GM18498 (cell line): ENCODE measurements around the gene PDZRN4.
"Not testable (repeated sequence)": the region's sequence is repeated elsewhere in the genome, so short reads cannot be mapped to it uniquely, and the experiment has no call there.

ENCODE experiments used
- ATAC-seq: cut with Tn5 transposase; IDR thresholded peaks from one replicate; pipeline ENCODE4 v1.9.1; 2021; ENCODE audit warnings: mild to moderate bottlenecking, moderate library complexity; ENCODE audit not compliant: unreplicated experiment

Gene PDZRN4

DNA sequence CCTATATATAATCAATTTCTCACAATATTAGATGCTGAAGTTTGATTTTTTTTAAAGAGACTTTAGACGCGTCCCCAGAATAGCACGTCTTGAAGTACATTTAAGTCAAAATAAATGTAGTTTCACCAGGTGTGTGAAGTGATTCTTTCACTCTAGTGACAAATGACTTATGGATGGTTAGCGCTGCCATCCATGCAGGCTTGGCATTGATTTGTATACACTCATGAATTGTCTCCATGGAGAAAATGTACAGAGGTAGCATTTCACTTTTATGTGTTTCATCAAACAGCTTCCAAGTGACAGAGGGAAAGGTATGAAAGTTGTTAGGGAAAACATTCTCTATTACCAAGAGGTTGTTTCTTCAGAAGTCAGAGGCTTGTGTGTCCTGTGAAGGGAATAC is 360.8 kb downstream of the PDZRN4 start:
- ATAC-seq = no peak

GRCh38 chr12:41552588-41552987 is 364.5 kb downstream of the PDZRN4 start:
- ATAC-seq = no peak

- ATAC-seq = no peak
These were observed 368.1 kb downstream of the PDZRN4 start for GRCh38 chr12:41556176-41556575.

GRCh38 chr12:41557344-41557743 is 369.2 kb downstream of the PDZRN4 start:
- no peak for ATAC-seq

- no peak for ATAC-seq
These were observed 370.6 kb downstream of the PDZRN4 start for GRCh38 chr12:41558671-41559070.

DNA sequence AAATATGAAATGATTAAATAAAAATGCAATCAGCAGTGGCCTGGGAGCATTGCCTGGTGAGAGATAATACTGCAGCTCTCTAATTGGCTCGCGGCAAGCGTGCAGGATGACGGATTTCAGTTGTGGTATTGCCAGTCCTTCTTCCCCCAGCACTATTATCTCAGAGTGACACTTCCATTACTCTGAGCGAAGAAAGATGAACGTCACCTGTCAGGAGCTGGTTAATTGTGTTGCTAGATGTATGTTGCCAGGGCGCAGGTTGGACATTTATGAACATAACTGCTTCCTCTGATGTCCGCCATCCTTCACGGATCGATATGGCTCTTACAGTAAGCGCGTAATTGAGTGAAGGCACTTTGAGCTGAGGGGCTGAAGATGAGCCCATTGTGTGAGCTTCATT is 374.9 kb downstream of the PDZRN4 start:
- no peak for ATAC-seq

DNA sequence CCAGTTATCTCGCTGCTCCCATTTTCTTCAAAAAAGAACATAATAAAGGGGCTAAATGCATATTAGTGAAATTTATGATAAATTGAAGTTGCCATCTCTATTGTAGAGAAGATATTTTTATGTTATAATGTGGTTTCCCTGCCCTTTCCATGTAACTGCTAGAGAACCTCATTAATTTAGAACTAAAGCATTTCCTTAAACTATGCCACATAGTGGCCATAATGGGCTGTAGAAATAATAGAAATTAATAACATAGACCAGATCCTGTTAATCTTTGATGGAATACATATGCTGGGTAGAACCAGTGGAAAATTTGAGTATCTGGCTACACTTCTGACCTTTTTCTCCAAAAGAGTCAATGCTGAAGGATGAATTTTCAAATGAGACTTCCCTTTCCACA is 376.7 kb downstream of the PDZRN4 start:
- ATAC-seq = no peak

- ATAC-seq = no peak
These were observed 378.6 kb downstream of the PDZRN4 start for GRCh38 chr12:41566703-41567102.

DNA sequence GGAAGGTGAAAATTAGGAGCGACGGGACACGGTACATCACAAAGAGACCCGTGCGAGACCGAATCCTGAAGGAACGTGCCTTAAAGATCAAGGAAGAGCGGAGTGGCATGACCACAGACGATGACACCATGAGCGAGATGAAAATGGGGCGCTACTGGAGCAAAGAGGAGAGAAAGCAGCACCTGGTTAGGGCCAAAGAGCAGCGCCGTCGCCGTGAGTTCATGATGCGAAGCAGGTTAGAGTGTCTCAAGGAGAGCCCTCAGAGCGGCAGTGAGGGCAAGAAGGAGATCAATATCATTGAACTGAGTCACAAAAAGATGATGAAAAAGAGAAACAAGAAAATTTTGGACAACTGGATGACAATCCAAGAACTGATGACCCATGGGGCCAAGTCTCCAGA is 385.3 kb downstream of the PDZRN4 start:
- ATAC-seq = no peak

GRCh38 chr12:41576925-41577324 is 388.8 kb downstream of the PDZRN4 start:
- ATAC-seq = no peak

GRCh38 chr12:41577995-41578394 is 389.9 kb downstream of the PDZRN4 start:
- no peak for ATAC-seq

DNA sequence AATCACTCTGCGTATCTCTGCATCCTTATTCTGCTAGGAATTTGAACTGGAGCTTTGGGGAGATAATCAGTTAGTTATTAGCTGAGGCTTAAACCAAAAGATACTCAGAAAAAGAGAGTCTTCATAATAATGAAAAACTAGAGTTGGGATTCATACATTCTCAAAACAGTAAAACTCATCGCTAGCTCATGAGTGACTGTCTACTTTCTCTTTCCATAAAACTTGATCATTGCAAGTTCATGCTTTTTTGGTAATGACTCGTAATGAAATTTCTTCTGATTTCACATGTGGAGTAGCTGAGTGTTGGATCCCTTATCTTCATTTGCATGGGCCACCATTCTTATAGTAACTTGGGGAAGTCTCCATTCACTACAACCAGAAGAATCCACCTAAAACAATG is 397.7 kb downstream of the PDZRN4 start:
- no peak for ATAC-seq

DNA sequence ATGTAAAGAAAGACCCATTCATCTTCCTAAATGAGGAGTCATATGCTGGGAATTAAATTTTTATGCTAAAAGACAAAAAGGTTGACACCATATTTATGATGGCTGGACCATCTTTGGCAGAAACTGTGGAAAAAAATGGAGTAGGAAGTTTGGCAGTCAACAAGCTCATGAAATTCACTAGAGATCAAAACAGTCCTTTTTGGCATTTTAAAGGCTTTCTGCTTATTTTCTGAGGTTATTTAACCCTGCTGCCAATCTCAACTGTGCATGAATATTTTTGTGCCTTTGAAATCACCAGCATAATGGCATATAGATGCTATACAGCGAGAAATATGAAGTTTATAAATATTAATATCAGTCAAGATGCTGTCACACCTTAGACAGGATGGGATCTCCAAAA is 399.5 kb downstream of the PDZRN4 start:
- no peak for ATAC-seq

GRCh38 chr12:41589878-41590277 is 401.8 kb downstream of the PDZRN4 start:
- no peak for ATAC-seq

DNA sequence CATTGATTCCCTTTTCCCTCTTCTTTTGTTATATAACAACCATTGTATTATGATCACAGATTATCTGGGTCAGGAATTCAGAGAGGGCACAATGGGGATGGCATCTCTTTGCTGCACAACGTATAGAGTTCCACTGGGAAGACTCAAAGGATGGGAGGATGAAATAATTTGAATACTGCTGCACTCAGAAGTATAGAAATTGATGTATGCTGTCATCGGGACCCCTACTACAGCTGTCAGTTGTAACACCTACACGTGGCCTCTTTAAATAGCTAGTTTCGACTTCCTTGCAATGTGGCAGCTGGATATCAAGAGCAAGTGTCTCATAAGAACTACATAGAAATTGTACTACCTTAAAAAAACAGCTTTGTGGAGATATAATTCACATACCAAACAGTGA is 408.1 kb downstream of the PDZRN4 start:
- ATAC-seq = no peak

- no peak for ATAC-seq
These were observed 416.7 kb downstream of the PDZRN4 start for GRCh38 chr12:41604830-41605229.

DNA sequence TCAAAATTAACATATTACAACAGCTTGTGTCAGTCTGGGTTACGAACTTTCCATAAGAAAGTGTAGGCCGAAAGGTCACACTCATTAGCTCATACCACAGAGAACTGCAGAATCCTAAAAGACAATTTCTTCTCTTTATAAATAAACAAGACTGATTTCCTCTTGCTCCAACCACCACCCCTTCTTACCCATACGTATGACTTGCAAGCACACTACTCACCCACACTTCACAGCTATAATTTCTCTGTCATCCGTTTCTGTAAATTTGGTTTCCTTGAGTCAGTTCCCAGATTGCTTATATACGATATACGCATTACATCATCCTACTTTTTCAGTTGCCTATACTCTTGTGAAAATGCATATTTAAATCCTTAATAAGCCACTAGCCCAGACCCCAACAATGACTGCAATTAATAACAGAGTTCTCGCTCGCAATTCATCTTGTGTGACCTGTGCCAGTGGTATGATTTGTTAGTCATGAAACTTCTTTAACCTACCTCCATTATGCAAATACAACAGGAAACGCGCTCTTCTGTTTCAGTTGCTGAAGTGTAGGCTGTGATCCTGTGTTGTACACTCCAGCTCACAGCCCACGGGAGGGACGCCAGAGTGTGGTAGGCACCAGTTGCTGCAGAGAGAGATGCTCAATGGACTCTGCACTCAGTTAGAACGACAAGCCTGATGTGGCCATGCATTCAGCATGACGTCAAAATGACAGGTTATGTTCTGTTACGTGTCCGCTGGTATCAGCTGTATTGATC is 417.6 kb downstream of the PDZRN4 start:
- ATAC-seq = no peak

GRCh38 chr12:41606468-41607445 is 418.6 kb downstream of the PDZRN4 start:
- no peak for ATAC-seq

DNA sequence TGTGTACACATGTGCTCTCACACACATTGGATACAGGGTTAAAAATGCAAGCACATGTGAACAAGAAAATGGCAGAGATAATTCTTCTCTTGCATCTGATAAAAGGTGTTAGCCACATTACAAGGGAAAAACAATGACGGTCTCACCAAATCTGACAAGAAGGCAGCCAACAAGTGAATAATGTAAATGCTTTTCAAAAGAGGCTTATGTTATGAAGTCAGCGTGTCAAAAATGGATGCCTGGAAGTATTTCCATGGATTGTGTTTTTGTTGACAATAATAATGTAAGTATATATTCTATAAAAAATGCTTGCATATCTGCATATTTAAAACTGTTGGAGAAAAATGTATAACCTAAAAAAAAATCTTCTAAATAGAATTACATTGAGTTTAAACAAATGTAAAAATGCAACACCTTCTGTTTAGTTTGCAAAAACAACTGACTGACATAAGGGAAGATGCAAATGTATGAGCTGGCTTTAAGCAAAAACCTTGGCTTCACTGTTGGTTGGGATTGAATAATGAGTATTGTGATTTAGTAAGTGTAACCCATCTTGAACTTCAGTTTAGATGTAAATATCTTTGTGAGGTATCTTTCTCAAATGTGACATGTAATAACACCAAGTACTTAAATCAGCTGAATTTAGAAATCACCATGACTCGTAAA is 424.9 kb downstream of the PDZRN4 start:
- no peak for ATAC-seq

- ATAC-seq = not testable (repeated sequence)
These were observed 427.1 kb downstream of the PDZRN4 start for GRCh38 chr12:41615174-41615573.

- ATAC-seq = no peak
These were observed 431.6 kb downstream of the PDZRN4 start for GRCh38 chr12:41619705-41620104.
